ENCODE data around the gene ADH1A. TPM values are rescaled to one million over a fixed set of nuclear protein-coding genes. Genes with fewer than 3 reads are reported as not detected.

Gene ADH1A
- total RNA-seq, 4 donors from 2014 or later = 0.16 TPM; not detected in 3

- DNase-seq (ENCODE audit: low spot score in 2 of 2) = peak; percentile 93 to 96
- intact Hi-C loops (cut with DNase I; ENCODE audit: low total_unique reads) = no loop called here
- TF ChIP-seq POLR2A (IDR thresholded peaks at IDR 0.05) (no peak), CTCF (IDR thresholded peaks at IDR 0.05) (no peak)
- no peak overlapping the region for H3K4me3 ChIP-seq (ENCODE audit: low read depth, poor library complexity, severe bottlenecking)
- WGBS, 2 donors = 18 to 21% methylated on average over 4 of the region's 4 CpGs
Measured at GRCh38 chr4:99300934-99301333, 10.1 kb upstream of the ADH1A start.

DNA sequence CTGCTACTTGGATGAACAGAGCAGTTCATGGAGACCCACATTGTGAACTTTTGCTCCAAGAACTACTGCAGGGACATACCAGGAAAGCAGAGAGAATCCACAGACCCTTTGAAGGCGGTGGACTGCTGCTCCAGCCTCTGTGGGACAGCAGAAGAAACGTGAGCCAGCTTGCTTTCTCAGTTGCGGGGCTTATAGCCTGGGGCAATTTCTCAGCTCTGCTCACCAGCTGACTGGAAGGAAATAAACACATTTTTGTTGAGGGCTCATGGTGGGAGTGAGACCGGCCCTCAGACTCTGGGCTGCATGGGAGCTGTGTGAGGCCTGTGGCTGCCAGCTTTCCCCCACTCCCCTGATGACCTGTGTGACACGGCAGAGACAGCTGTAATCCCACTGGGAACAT lies 2.6 kb upstream of the ADH1A start:
- DNase-seq (ENCODE audit: low spot score in 2 of 2) = no peak
- intact Hi-C loops (cut with DNase I; ENCODE audit: low total_unique reads) = no loop called here
- WGBS, 2 donors = 69 to 79% methylated on average over 5 of the region's 5 CpGs
- TF ChIP-seq CTCF (IDR thresholded peaks at IDR 0.05) (no peak), POLR2A (IDR thresholded peaks at IDR 0.05) (no peak)
- no peak overlapping the region for H3K4me3 ChIP-seq (ENCODE audit: low read depth, poor library complexity, severe bottlenecking)

- intact Hi-C loops (cut with DNase I; ENCODE audit: low total_unique reads) = no loop called here
- H3K4me3 ChIP-seq (ENCODE audit: low read depth, poor library complexity, severe bottlenecking) = no peak overlapping the region
- no peak for DNase-seq (ENCODE audit: low spot score in 2 of 2)
- TF ChIP-seq CTCF (IDR thresholded peaks at IDR 0.05) = no peak
- no peak for TF ChIP-seq POLR2A (IDR thresholded peaks at IDR 0.05)
Measured at GRCh38 chr4:99285387-99285786, 5.4 kb downstream of the ADH1A start.

DNA sequence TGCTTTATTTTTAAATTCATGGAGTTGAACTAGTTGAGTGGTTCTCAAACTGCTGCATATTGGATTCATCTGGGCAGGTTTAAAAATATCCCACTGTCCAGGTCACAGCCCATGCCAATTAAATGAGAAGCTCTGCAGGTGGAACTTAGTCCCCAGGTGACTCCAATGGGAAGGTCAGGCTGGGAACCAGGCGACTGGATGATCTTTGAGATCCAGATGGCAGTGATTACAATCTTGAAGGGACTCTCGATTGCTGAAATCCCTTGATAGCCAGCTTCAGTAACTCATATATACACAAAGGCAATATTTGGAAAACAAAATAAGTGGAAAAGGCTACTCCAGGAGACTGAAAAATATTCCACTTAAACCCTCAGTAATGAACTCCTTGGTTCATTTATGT lies 8.1 kb downstream of the ADH1A start:
- WGBS, 2 donors = 66 to 68% methylated on average over 2 of the region's 2 CpGs
- TF ChIP-seq POLR2A (IDR thresholded peaks at IDR 0.05) (no peak), CTCF (IDR thresholded peaks at IDR 0.05) (no peak)
- DNase-seq (ENCODE audit: low spot score in 2 of 2) = no peak

GRCh38 chr4:99281261-99281660 lies 9.5 kb downstream of the ADH1A start:
- intact Hi-C loops (cut with DNase I; ENCODE audit: low total_unique reads) = no loop called here
- WGBS, 2 donors = 70 to 74% methylated on average over 5 of the region's 5 CpGs
- H3K4me3 ChIP-seq (ENCODE audit: low read depth, poor library complexity, severe bottlenecking) = no peak overlapping the region
- no peak for DNase-seq (ENCODE audit: low spot score in 2 of 2)
- no peak for TF ChIP-seq POLR2A (IDR thresholded peaks at IDR 0.05)
- TF ChIP-seq CTCF (IDR thresholded peaks at IDR 0.05) = no peak

More for the DNA sequence above, 8.1 kb downstream of the ADH1A start:
- no peak overlapping the region for H3K4me3 ChIP-seq (ENCODE audit: low read depth, poor library complexity, severe bottlenecking)
- intact Hi-C loops (cut with DNase I; ENCODE audit: low total_unique reads) = no loop called here

DNA sequence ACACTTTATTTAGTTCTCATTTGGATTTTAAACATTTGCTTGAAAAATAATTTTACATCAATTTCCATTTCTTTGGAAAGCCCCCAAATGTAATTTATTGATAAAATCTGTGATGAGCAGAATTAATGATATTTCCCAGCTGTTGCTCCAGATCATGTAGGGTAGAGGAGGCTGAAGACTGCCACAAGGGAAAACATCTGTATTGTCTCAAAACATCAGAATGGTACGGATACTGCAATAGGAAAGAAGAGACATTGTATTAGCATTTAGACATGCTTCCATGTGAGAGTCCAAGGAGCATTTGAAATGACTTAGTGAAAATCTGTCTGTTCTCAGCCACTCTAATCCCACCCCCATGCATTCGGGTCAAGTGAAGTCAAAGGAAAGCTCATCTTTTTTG lies 14.4 kb downstream of the ADH1A start:
- no peak overlapping the region for H3K4me3 ChIP-seq (ENCODE audit: low read depth, poor library complexity, severe bottlenecking)
- TF ChIP-seq CTCF (IDR thresholded peaks at IDR 0.05) (no peak), POLR2A (IDR thresholded peaks at IDR 0.05) (no peak)
- no peak for DNase-seq (ENCODE audit: low spot score in 2 of 2)
- WGBS, 2 donors = 71 to 73% methylated on average over 2 of the region's 2 CpGs
- intact Hi-C loops (cut with DNase I; ENCODE audit: low total_unique reads) = no loop called here
